ENCODE measurements around the gene IKZF2. TPM values are rescaled to one million over a fixed set of nuclear protein-coding genes. Genes with fewer than 3 reads are reported as not detected.

Gene IKZF2
- total and polyA plus RNA-seq, 10 donors: 0.50 to 43.4 (median 20.4) TPM

DNA sequence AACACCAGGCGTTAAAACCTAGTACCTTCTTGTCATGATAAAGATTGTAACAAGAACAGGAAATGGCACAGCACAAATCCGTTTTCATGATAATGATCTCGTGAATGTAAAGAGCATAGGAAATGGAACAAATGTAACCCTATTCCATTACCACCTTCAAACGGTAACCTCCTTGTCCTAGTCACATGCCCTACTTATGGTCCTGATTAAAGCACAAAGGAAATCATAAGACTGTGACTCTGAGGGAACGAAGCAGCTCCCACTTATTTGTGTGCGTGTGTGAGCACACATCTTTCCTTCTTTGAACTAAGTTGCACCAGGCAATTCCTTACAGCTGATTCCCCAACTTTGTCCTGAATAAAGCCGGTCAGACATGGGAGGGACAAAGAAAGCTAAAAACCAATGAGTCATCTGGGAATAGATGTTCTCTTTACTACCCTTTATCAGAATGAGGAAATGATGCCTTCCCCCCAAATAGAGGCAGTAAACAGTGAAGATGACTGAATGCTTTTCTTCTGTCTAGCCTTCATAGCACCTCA is 192.6 kb downstream of the IKZF2 start:
- H3K9me3 ChIP-seq: no peaks in the 10 kb centered on the region
- H3K27ac ChIP-seq: peak overlapping the region in 2 of 8 donors; percentile 28 to 31
- H3K27me3 ChIP-seq (replicated peaks in 1 of 7): no peaks in the 10 kb centered on the region
- peaks cover 0 to 23% (median 2%) of the 10 kb centered on the region in 6 donors for H3K4me1 ChIP-seq
- DNase-seq: no peak
- 40 to 56% (median 47%) methylated on average over 7 of the region's 7 CpGs for WGBS, 5 donors
- H3K4me3 ChIP-seq: no peak overlapping the region
- intact Hi-C loops (cut with DNase I; ENCODE audit: low total_unique reads): no loop called here
- no peak for TF ChIP-seq POLR2A (IDR thresholded peaks at IDR 0.05)
- no peaks in the 10 kb centered on the region for H3K36me3 ChIP-seq

GRCh38 chr2:212958133-212958532 is 193.3 kb downstream of the IKZF2 start:
- intact Hi-C loops (cut with DNase I; ENCODE audit: low total_unique reads): no loop called here
- peak overlapping the region in 2 of 8 donors; percentile 28 to 31 for H3K27ac ChIP-seq
- H3K9me3 ChIP-seq: no peaks in the 10 kb centered on the region
- DNase-seq: no peak
- H3K4me3 ChIP-seq: no peak overlapping the region
- 69 to 80% (median 73%) methylated on average over 3 of the region's 3 CpGs for WGBS, 5 donors
- no peaks in the 10 kb centered on the region for H3K27me3 ChIP-seq (replicated peaks in 1 of 7)
- peaks cover 0 to 23% (median 2%) of the 10 kb centered on the region in 6 donors for H3K4me1 ChIP-seq
- no peaks in the 10 kb centered on the region for H3K36me3 ChIP-seq
- TF ChIP-seq POLR2A (IDR thresholded peaks at IDR 0.05) (no peak), POLR2AphosphoS5 (IDR thresholded peaks at IDR 0.05) (no peak)

DNA sequence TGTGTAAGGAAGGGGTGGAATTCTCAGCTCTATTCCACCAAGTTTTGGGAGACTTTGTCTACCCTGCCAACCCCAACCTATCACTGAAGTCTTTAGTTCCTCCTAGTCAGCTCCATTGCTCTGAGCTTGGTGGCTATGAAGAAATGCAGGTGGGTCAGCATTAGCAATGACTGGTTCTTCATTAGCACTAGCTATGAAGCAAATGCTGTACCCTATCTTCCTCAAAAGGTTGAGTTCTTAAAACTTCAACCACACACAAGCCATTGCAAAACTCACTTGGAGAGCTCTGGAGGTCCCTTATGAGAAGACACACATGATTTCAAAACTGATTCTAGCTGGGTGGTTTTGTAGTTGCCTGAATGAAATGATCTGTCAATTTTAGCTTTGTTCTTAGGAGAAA is 193.8 kb downstream of the IKZF2 start:
- H3K9me3 ChIP-seq: no peaks in the 10 kb centered on the region
- H3K4me3 ChIP-seq: no peak overlapping the region
- H3K27me3 ChIP-seq (replicated peaks in 1 of 7): no peaks in the 10 kb centered on the region
- no peak for DNase-seq
- peaks cover 0 to 23% (median 2%) of the 10 kb centered on the region in 6 donors for H3K4me1 ChIP-seq
- H3K36me3 ChIP-seq: no peaks in the 10 kb centered on the region
- intact Hi-C loops (cut with DNase I; ENCODE audit: low total_unique reads): no loop called here
- peak overlapping the region in 2 of 8 donors; percentile 28 to 31 for H3K27ac ChIP-seq
- TF ChIP-seq CTCF (IDR thresholded peaks at IDR 0.05 in 8 of 11, conservative IDR thresholded peaks at IDR 0.05 in 3 of 11) (no peak), POLR2AphosphoS5 (IDR thresholded peaks at IDR 0.05) (no peak), POLR2A (IDR thresholded peaks at IDR 0.05) (no peak)

DNA sequence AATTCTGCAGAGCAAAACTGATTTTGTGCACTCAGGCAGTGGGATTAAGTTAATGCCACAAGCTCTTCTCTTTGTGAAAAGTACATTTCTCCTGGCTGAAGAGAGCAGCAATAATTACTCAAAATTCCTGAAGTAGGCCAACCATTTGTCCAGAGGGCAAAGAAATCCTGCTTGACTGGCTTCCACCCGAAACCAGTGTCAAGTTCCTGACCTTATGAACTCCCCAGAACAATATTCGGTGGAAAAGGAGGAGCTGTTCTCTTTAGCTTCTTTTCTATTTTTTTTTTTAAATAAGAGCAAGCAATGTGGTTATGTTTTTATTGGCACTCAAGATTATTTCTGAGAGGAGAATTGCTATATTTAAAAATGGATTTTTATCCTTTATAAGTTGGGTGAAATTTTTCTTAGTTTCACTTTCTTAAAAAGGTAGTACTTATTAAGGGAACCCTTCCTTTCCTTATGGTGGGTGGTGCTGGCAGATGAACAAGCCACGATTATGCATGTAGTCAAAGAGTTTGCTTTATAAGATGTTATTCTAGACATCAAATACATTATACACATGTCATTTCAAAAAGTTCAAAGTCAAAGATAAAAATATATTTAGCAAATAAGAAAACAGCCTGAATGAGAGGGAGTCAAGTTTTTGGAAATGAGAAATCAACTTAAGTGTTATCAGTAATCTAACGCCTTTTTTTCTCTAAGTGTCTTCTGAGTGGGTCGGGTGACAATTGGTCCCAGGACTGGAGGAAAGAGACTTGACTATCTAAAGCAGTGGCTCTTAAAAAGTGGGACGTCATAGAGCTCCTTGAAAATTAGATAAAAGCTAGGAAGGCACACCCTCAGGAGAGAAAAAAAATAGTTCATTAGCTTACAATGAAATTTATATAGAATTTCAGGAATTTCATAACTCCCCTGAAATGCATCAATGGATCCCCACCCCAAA is 194.5 kb downstream of the IKZF2 start:
- H3K9me3 ChIP-seq: no peaks in the 10 kb centered on the region
- H3K27me3 ChIP-seq (replicated peaks in 1 of 7): no peaks in the 10 kb centered on the region
- 50 to 57% (median 51%) methylated on average over 6 of the region's 6 CpGs for WGBS, 5 donors
- no peak for DNase-seq
- H3K4me3 ChIP-seq: no peak overlapping the region
- peaks cover 0 to 23% (median 2%) of the 10 kb centered on the region in 6 donors for H3K4me1 ChIP-seq
- intact Hi-C loops (cut with DNase I; ENCODE audit: low total_unique reads): no loop called here
- H3K27ac ChIP-seq: peak overlapping the region in 2 of 8 donors; percentile 28 to 31
- H3K36me3 ChIP-seq: no peaks in the 10 kb centered on the region
- TF ChIP-seq POLR2AphosphoS5 (IDR thresholded peaks at IDR 0.05): no peak
- TF ChIP-seq POLR2A (IDR thresholded peaks at IDR 0.05): no peak
- no peak for TF ChIP-seq CTCF (IDR thresholded peaks at IDR 0.05 in 8 of 11, conservative IDR thresholded peaks at IDR 0.05 in 3 of 11)

Measured in spleen (tissue), 11 donors.